T47D (cell line): ENCODE data around the gene GLB1L2.
"Not testable (repeated sequence)": the region's sequence is repeated elsewhere in the genome, so short reads cannot be mapped to it uniquely, and the experiment has no call there.

Experiments
- DNase-seq, 2 experiments: peaks; one replicate each; pipeline versions ENCODE4 v3.0.0 to v3.0.0-alpha.2; 2011 to 2012; ENCODE audit warnings: low read depth in 1 of 2, low spot score in 1 of 2
- JUND ChIP-seq: IDR thresholded peaks from 2 replicates; pipeline ENCODE4 v1.6.1; 2012; ENCODE audit warnings: low read depth
- in situ Hi-C: cut with HindIII; loops from 2 replicates; pipeline ENCODE4 v1.10.0; 2016; ENCODE audit warnings: low sequenced_read_pairs, low pct_unique_long_range_greater_than_20kb

Gene GLB1L2

DNA sequence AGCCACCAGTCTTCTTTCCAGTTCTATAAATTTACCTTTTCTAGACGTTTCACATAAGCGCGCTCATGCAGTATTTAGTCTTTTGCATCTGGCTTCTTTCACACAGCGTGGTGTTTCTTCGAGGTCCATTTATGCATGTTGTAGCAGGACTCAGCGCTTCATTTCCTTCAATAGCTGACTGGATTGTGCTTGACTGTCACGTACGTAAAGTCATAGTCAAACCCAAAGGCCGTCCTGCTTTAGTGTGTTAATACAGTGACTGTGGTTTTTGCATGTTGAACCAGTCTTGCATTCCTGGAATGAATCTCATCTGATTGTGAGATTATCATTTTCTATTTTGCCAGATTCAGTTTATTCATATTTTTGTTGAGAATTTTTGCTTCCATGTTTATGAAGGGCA lies 37.1 kb upstream of the GLB1L2 start:
- no peak for DNase-seq
- in situ Hi-C loops, result no loop called here
- TF ChIP-seq JUND, result no peak

DNA sequence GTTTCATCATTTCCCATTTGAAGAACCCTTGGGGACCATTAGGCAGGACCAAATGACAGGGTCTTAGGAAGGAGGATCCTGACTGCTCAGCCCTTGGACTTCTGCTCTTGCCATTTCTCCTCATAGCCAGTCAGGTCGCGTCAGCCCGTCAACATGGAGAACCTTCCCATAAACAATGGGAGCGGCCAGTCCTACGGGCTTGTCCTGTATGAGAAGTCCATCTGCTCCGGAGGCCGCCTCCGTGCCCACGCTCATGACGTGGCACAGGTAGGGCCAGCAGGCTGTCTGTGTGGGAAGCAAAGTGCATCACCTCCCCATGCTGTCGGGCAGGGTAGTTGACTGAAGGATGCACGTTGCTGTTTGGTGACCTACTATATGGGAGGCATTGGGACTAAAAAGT lies 19.6 kb upstream of the GLB1L2 start:
- TF ChIP-seq JUND, result no peak
- DNase-seq, result no peak
- in situ Hi-C loops, result no loop called here

DNA sequence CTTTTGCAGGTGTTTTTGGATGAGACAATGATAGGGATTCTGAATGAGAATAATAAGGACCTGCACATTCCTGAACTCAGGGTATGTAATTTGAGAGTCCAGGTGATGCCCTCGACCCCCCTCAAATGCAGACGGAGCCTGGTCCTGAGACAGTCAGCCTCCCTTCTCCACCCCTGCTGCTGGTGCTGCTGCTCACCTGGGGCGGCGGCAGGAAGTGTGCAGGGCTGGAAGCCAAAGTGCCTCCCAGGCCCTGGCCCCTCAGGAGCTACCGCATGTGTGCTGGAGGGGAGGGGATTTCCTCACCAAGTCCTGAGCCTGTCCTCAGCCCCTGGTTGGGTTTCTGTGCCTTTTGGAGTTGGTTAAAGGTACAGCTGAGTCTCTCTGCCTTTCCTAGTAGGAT lies 19.0 kb upstream of the GLB1L2 start:
- in situ Hi-C loops, result no loop called here
- TF ChIP-seq JUND, result no peak
- no peak for DNase-seq

DNA sequence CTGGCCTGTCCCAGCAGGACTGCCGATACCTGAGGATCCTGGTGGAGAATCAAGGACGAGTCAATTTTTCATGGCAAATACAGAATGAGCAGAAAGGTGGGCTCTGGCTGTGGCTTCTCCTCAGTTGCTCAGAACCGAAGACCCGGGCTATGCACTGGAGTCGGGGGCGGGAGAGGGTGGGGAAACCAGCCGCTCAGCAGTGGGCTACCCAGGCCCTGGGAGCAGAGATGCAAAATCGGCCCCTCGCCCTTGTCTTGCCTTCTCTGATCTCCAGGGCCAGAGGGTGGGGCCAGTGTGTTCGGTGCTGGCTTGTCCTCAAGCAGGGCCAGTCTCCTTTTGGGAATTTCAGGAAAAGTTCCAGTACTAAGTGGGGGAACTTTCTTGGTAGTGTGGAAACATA lies 18.4 kb upstream of the GLB1L2 start:
- no peak for DNase-seq
- in situ Hi-C loops, result no loop called here
- no peak for TF ChIP-seq JUND

DNA sequence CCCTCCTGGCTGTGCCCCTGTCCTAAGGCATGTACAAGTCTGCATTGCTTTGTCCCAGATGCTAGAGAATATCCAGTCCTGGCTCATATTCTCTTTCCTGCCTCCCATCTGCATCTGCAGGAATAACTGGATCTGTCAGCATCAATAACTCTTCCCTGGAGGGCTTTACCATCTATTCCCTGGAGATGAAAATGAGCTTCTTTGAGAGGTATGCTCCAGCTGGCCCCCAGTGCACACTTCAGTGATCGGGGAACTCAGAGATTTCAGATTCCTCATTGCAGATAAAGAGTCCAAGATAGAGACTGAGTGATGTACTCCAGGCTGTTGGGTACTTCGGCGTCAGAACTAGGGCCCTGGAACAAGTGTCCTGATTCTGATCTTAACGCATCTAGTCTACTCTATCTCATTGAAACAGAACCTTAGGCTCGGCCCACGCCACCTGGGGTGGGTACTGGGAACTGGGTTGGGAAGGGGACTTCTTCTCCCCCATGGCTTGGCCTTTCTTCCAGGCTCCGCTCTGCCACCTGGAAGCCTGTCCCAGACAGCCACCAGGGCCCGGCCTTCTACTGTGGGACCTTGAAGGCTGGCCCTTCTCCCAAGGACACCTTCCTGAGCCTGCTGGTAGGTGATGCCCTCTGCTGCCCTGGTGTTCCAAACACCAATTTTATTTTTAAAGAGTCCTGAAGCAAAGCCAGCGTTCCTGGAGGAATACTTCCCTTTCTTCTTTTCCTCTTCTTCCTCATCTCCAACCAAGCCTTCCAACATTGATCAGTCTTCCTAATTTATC lies 17.8 kb upstream of the GLB1L2 start:
- in situ Hi-C loops, result no loop called here
- DNase-seq, result no peak
- no peak for TF ChIP-seq JUND

DNA sequence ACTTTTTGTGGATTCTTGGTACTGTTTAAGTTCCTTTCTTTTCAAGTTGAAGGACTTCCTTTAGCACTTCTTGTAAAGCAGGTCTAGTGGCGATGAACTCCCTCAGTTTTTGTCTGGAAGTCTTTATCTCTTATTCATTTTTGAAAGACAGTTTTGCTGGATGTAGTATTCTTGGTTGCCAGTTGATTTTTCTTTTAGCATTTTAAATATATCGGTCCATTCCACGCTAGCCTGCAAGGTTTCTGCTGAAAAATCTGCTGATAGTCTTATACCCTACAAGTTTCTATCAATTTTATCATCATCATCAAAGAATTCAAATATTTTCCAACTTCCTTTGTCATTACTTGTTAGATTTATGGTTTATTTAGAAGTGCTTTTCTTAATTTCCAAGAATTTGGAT lies 14.7 kb upstream of the GLB1L2 start:
- in situ Hi-C loops, result no loop called here
- no peak for TF ChIP-seq JUND
- no peak for DNase-seq

DNA sequence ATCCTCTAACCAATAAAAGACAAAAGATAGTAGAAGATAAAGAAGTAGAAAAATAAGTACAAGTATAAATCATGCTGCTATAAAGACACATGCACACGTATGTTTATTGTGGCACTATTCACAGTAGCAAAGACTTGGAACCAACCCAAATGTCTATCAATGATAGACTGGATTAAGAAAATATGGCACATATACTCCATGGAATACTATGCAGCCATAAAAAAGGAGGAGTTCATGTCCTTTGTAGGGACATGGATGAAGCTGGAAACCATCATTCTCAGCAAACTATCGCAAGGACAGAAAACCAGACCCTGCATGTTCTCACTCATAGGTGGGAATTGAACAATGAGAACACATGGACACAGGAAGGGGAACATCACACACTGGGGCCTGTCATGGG lies 10.4 kb upstream of the GLB1L2 start:
- DNase-seq, in situ Hi-C loops: not testable (repeated sequence)

DNA sequence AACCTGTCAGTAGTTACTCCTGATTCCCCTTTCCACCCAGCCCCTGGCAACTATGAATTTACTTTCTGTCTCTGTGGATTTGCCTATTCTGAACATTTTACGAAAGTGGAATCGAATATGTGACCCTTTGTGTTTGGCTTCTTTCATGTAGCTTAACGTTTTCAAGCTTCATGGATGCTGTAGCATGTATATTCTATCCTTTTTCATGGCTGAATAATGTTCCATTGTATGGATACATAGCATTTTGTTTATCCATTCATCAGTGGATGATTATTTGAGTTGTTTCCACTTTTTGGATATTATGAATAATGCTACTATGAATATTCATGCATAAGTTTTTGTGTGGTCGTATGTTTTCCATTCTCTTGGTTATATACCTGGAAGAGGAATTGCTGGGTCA lies 9.2 kb upstream of the GLB1L2 start:
- DNase-seq, result no peak
- in situ Hi-C loops, result no loop called here
- TF ChIP-seq JUND, result no peak

DNA sequence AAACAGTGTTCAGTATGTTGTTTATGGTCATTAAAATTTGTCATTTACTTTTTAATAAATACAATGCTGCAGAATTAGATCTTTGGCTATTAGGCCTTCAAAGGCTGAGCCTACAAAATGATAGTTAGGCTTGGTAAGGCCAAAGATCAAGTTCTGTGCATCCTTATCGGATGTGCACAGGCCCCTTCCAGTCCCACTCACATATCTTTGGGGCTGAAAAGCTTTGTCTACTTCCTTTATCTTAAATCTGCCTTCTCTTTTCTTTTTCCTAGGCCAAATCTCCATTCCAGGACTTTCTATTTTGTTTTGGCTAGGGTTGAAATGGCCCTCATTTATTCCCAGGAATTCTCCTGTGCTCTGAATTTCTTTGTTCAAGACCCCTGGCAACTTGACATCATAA lies 3.4 kb upstream of the GLB1L2 start:
- TF ChIP-seq JUND, result no peak
- in situ Hi-C loops, result no loop called here
- no peak for DNase-seq

DNA sequence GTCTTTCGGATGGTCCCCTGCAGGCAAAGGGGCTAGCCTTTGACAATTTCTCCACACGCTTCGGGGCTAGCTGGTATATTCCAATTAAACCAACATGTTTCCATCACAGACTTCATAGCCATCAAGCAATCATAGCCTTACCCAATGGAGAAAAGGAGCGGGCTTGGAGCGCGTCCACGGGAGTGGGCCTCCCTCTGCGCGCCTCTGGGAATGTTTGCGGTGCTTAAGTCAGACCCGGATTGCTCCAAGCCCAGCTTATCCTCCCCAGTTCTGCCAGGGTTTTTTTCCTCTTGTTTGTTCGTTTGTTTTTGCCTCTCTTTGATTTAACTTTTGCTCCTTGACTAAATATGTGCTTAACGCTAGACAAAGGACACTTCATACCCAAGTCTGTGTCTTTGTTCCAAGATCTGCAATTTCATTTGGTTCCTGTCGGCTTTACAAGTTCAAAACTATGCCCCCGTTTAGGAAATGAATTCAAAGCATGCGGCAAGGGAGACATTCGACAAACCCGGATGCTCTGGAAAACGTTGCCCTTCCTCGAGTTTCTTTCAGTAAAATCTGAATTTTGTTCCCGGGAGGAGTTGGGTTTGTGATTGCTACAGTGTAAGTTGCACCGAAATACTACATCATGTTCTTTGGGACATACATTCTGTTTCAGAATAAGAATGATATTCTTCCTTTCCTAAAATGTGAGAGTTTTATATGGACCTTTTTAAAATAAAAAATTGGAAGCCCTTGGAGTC lies 1.0 kb upstream of the GLB1L2 start:
- TF ChIP-seq JUND, result no peak
- DNase-seq, result peak in 1 of 2 experiments; percentile 27
- in situ Hi-C loops, result no loop called here

DNA sequence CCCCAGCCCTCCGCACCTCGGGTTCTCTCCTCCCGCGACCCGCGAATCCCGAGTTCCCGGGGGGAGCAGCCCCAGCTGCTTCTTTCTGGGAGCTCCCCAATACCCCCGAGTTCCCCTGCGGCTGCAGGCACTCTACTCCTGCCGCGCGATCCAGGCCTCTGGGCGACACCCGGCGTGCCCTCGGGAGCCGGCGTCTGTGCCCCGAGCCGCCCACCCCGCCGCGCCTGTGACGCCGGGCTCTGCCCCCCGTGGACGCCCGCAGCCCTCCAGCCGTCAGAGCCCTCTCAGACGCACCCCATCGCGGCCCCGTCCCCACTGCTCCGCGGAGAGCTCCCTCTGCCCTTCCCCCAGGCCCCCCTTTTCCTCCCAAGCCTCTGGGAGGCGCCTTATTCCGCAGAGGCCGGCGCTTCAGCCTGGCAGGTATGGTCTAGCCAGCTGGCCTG lies 422 bp downstream of the GLB1L2 start:
- DNase-seq, result peak in 1 of 2 experiments; percentile 45
- TF ChIP-seq JUND, result no peak
- in situ Hi-C loops, result no loop called here

DNA sequence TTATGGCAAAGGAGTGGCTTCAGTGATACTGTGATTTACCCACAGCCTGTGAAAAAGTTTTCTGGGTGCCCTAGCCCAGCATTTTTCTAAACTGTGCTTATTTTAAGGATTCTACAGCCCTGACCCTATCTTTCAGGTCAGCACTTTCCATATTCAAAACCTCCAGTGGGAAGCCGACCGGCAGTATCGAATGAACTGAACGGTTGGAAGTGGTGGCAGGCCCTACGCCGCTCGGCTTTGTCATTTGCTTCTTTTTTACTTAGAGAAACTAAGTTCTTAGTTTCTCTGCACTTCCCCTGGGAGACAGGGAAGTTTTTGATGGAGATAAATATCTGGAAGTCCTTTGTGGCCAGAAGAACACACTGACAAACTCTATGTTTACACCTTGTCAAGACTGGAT lies 994 bp downstream of the GLB1L2 start:
- DNase-seq, result no peak
- no peak for TF ChIP-seq JUND
- in situ Hi-C loops, result no loop called here

DNA sequence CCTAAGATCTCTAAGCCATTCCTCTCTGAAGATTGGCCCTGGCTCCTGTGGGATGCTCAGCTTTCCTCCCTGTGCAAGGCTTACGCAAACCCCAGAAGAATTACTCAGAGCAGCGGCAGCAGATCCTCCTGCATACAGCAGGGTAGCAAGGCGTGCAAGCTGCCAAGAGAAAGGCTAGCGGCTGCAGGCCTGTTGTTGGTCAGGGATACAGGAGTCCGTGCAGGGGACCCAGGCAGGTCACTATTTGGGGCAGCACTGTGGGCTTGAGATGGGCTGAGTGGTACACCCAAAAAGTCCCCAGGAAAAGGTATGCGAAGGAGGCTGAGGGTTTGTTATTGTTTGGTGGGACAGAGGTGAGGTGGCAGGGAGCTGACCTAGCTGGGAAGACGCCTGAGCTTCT lies 1.5 kb downstream of the GLB1L2 start:
- no peak for DNase-seq
- in situ Hi-C loops, result no loop called here
- no peak for TF ChIP-seq JUND
